ENCODE results near the gene CHTOP.

The CHTOP gene

GRCh38 chr1:153612755-153613331 is 21.0 kb upstream of the CHTOP start, which contains the start of gene S100A16:
S100A16 (minus strand) TSS chr1:153613137; CDS start chr1:153608151, 4,986 bp downstream.
- DNase-seq (no peak), ATAC-seq (no peak)

DNA sequence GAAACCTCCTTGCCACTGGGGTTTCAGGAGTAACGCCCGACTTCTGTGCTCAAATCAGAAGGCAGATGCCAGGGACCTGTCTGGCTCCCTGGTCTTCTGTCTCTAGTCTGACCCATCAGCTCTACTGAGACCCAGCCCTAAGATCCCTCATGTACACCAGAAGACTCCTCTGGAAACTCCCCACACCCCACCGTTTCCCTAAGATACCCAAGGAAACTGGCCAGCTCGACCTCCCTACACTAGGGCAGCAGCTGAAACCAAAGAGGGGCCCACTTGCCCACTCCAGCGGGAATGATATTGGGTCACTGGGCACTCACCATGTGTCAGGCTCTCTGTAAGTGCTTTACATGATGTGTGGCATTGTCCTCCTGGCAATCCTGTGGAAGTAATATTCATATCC is 20.5 kb upstream of the CHTOP start:
- ATAC-seq, result no peak

DNA sequence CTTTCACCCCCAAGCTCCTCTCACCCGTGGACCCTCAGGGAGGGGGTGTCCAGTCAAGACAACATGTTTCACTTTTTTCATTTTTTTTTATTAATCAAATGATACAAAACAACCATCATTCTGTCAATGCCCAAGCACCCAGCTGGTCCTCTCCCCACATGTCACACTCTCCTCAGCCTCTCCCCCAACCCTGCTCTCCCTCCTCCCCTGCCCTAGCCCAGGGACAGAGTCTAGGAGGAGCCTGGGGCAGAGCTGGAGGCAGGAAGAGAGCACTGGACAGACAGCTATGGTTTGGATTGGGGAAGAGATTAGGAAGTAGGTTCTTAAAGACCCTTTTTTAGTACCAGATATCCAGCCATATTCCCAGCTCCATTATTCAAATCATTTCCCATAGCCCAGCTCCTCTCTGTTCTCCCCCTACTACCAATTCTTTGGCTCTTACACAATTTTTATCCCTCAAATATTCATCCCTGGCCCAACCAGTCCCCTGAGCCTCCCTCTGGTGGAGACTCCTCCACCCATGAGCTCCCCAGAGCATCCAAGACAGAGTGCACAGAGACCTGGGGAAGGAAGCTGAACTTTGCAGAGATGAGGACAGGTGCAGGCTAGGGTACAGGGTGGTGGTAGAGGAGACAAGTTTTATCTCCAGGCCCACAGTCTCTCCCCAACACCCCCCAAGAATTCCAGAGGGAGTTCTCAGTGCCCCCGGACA is 19.5 kb upstream of the CHTOP start:
- no peak for DNase-seq
- ATAC-seq, result no peak

More for the DNA sequence above, 20.5 kb upstream of the CHTOP start:
- no peak for DNase-seq

GRCh38 chr1:153614906-153615305 is 19.0 kb upstream of the CHTOP start:
- ATAC-seq (no peak), DNase-seq (no peak)

DNA sequence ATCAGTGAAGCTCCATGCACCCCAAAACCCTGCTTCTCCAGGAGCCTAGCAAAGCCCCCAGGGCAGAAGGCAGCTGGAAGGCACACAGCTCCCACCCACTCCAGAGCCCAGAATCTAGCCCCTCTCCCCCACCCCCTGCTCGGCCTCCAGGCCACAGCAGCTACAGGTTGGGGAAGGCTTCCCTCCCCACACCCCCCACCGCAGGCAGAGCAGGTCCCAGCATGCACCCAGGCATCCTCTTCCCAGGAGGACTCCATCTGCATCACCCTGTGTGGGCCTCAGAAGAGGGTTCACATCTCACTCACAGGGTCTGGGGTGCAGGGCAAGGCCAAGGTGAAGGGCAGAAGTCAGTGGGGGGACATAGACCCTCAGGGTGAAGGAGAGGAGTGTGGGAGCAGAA is 18.5 kb upstream of the CHTOP start:
- ATAC-seq, result no peak
- no peak for DNase-seq

GRCh38 chr1:153616144-153616916 is 17.5 kb upstream of the CHTOP start, which contains the start of gene S100A14:
S100A14 (minus strand) TSS chr1:153616325; CDS start chr1:153615858, 467 bp downstream.
- ATAC-seq, result no peak

GRCh38 chr1:153616917-153617311 is 17.0 kb upstream of the CHTOP start:
- DNase-seq, result no peak
- ATAC-seq, result no peak

More at GRCh38 chr1:153616144-153616916, 17.5 kb upstream of the CHTOP start, which contains the start of gene S100A14:
- DNase-seq, result no peak

DNA sequence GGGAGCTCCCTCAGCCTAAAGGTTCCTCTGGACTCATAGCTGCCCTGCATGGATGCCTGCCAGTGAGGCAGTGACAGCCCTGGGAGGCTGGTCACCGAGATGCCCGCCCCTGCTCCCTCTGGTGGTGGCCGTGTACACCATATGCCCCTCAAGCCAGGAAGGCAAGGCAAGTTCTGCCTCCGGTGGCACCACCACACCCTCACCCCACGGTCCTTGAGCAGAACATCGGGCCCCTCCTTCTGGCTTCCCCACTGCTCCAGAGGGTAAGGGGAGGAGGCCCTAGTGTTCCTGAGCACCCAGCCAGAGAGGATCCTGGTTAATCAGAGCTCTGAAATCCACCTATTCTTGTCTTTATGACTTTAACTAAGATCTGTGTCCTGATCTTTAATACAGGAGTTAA is 16.2 kb upstream of the CHTOP start:
- DNase-seq (peak; percentile 78), ATAC-seq (peak; percentile 77)

GRCh38 chr1:153619171-153619570 is 14.7 kb upstream of the CHTOP start:
- DNase-seq (no peak), ATAC-seq (no peak)

GRCh38 chr1:153623101-153623500 is 10.8 kb upstream of the CHTOP start:
- ATAC-seq (no peak), DNase-seq (no peak)

DNA sequence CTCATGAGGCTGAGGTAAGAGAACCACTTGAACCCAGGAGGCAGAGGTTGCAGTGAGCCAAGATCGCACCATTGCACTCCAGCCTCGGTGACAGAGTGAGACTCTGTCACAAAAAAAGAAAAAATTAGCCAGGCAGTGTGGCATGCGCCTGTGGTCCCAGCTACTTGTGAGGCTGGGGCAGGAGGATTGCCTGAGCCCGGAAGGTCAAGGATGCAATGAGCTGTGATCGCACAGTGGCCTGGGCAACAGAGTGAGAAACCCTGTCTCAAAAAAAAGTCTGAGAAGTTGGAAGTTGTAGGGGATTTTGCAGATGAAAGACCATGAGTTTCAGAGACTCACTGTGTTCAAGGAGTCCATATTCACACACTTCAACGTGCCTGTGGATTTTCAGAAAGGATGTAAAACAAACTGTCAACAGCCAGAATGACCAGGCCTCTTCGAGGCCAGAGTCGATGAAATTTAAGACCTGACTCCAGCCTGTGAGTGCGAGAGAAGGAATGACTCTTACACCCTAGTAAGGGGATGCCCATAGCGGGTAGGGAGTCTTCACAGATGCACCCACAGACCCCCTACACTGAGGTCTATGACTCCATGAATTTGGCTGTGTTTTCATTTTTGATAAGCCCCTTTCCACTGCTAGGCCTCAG is 8.8 kb upstream of the CHTOP start:
- no peak for DNase-seq
- ATAC-seq, result no peak

DNA sequence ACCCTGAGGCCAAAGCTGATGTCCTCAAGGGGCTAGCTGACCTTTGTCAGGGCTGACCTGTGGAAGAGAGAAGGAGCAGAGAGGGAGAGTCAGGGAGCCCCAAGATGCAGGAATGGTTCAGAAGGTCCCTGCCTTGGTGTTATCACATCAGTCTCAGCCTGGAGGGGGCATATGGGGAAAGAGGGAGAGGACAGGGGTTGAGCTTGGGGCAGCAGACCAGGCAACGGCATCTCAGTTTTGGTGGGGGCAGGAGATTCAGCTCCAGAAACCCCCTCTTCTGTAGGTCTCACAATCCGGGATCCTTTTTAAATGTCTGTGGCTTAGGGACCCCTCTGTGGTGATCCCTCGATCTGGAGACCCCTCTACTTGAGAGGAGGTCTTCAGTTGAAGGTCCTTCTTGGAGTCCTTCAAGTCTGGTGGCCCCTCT is 7.4 kb upstream of the CHTOP start:
- ATAC-seq, result no peak
- no peak for DNase-seq

GRCh38 chr1:153626904-153627714 is 6.8 kb upstream of the CHTOP start, which contains the start of gene S100A13:
S100A13 (minus strand) TSS chr1:153627505; CDS start chr1:153626472, 1,033 bp downstream.
- ATAC-seq (peak; percentile 14), DNase-seq (peak; percentile 28)

GRCh38 chr1:153627715-153628626 is 5.9 kb upstream of the CHTOP start, which contains the start of gene S100A1:
S100A1 (plus strand) TSS chr1:153628434; CDS start chr1:153630522, 2,088 bp downstream.
- ATAC-seq (no peak), DNase-seq (no peak)

DNA sequence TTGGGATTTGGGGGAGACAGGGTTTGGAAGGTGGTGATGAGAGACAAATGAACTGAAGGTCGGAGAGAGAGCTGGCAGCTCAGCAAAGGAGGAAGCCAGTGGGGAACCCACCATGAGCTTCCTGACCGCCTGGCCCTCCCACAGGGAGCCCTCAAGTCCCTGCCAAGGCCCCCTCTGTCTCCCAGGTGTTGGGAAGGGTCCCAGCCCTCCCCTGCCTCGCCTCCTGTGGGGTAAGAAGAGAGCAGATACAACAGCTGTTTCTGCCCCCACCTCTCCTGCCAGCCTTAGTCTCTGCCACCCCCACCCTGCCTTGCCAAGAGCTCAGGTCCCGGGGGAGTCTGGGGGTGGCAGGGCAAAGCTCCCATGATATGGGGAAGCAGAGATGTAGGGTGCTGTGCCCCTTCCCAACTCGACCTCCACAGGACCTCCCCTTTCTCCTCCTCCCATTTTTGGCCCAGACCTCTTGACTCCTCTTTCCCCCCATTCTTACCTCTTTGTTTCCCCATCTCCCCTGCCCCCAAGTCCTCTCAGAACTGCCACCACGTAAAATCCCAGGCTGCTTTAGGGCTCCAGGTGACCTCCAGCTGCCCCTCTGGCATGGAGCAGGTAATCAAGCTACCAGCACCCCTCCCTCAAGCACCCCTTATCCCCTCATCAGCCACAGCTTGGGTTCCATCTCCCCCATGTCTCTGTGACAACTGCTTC is 5.1 kb upstream of the CHTOP start:
- no peak for DNase-seq
- ATAC-seq, result no peak

GRCh38 chr1:153629343-153629665 is 4.6 kb upstream of the CHTOP start:
- no peak for ATAC-seq
- DNase-seq, result no peak

DNA sequence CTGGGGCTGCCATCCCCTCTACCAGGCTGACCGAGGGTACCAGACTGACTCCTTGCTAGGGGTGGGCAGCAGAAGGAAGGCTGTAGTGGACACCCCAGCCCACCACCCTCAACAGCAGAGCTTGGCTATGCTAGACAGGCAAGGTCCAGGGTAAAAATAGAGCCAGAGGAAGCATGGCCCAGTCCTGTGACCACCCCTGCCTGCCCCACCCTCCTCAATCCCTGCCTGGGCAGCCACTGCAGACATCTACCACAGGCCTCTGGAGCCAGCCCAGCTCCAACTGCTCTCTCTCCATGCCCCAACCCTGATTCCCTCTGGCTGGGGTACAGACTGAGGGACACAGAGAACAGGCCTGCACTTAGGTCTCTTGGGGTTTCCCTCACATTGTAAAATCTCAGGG is 3.9 kb upstream of the CHTOP start:
- ATAC-seq, result no peak
- DNase-seq, result no peak

GRCh38 chr1:153630384-153630783 is 3.5 kb upstream of the CHTOP start:
- DNase-seq (no peak), ATAC-seq (no peak)
